NCI-H460 (cell line): ENCODE results near the gene SHISA7. TPM values are rescaled to one million over a fixed set of nuclear protein-coding genes. Genes with fewer than 3 reads are reported as not detected.
"Not testable (repeated sequence)": the region's sequence is repeated elsewhere in the genome, so short reads cannot be mapped to it uniquely, and the experiment has no call there.

Source experiments
- DNase-seq: peaks from one replicate; pipeline ENCODE4 v3.0.0-alpha.2; 2016; ENCODE audit warnings: low read depth; ENCODE audit errors: extremely low read depth
- total RNA-seq: library from RNA; depleted of rRNA; stranded (reverse); fragments of >200 nt; shearing (Covaris generic); gene quantifications from 2 replicates; pipeline ENCODE4 v1.2.3, GENCODE V29; 2014

SHISA7 gene
- total RNA-seq, 1 experiment from 2014 or later: not detected

DNA sequence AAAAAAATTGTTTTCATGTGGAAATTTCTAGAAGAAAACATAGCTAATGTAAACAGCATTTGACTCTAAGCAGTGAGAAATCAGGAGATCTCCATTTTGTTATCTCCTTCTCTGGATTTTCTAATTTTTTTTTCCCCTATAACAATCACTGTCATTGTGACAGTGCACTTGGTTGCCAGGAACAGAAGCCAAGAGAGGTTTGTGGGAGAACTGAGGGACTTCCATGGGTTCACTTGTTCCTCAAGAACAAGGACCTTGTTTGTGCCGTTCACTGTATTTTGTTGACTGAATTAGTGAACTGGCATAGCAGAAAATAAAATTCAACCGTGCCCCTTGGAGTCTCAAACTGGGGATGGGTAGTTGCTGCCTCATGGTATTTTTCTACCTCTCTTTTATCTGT lies 17.1 kb downstream of the SHISA7 start:
- DNase-seq: no peak

DNA sequence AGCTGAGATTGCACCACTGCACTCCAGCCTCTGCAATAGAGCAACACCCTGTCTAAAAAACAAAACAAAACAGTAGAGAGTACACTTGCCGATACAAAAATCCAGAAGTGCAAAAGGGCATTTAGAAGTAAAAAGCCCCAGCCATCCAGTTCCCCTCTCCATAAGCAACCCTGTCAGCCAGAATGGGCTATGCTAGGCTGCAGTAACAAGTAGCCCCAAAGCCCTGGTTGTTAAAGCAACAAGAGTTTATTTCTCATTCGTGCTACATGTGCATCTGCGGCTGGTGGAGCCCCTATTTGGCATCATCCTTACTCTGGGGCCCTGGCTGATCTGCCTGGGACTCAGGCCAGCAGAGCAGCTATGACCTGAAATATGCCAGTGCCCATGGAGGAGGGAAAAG lies 18.6 kb downstream of the SHISA7 start:
- DNase-seq: no peak

- DNase-seq: no peak
Measured at GRCh38 chr19:55423225-55424005, 19.7 kb downstream of the SHISA7 start.

DNA sequence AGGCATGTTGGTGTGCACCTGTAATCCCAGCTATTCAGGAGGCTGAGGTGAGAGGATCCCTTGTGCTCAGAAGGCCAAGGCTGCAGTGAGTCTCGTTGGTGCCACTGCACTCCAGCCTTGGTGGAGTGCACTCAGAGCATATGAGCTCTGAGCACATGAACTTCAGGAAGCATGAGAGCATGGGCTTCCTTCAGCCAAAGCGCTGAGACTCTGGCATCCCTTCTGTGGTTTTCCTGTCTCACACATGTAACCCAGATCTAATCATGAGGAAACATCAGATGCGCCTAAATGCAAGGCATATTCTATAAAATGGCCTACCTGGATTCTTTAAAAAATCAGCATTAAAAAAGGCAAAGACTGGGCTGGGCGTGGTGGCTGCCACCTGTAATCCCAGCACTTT lies 21.8 kb downstream of the SHISA7 start:
- not testable (repeated sequence) for DNase-seq

GRCh38 chr19:55419624-55420236 lies 23.4 kb downstream of the SHISA7 start:
- no peak for DNase-seq

- DNase-seq: no peak
Measured at GRCh38 chr19:55419103-55419502, 24.0 kb downstream of the SHISA7 start.

- DNase-seq: peak; percentile 65
Measured at GRCh38 chr19:55418185-55418584, 24.9 kb downstream of the SHISA7 start.

DNA sequence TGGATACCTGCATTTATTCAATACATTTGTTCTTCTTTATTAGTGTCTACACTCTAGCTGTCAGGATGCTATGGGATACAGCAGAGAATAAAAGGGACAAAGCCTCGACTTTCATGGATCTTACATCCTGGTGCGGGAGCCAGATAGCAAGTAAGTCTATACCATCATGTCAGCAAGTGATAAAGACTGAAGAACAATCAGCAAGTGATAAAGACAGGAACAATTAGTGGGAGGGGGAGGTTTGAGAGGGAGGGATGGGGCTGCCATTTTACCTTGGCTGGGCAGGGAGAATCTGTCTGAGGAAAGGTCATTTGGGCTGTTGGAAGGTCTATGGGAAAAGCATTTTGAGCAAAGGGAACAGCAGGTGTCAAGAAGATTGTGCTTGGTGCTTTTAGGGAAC lies 32.9 kb downstream of the SHISA7 start:
- DNase-seq: no peak

DNA sequence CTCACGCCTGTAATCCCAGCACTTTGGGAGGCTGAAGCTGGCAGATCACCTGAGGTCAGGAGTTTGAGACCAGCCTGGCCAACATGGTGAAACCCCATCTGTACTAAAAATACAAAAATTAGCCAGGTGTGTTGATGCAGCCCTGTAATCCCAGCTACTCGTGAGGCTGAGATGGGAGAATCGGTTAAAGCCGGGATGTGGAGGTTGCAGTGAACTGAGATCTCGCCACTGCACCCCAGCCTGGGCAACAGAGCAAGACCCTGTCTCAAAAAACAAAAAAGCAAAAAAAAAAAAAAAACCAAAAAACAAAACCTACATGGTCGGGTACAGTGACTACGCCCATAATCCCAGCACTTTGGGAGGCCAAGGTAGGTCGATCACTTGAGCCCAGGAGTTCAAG lies 33.9 kb downstream of the SHISA7 start:
- DNase-seq: not testable (repeated sequence)

- DNase-seq: no peak
Measured at GRCh38 chr19:55408533-55408872, 34.6 kb downstream of the SHISA7 start.

GRCh38 chr19:55407800-55408532 lies 35.1 kb downstream of the SHISA7 start:
- peak; percentile 96 for DNase-seq

DNA sequence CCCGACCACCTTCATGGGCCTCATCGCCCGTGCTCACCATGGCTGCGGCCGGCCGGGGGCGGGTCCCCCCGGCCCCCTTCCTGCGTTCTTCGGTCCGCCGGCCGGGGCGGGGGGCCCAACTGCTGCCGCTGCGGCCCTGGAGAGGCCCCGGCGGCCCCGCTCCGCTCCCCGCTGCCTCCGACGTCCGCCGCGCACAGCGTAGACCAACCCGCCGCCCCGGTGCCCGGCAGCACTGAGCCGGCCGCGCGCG lies 35.6 kb downstream of the SHISA7 start, which contains the start of gene UBE2S:
TSS of gene UBE2S (minus strand) at position 239 of the 250 bp plus-strand sequence. CDS start at position 40, 199 bp downstream.
- DNase-seq: not testable (repeated sequence)

DNA sequence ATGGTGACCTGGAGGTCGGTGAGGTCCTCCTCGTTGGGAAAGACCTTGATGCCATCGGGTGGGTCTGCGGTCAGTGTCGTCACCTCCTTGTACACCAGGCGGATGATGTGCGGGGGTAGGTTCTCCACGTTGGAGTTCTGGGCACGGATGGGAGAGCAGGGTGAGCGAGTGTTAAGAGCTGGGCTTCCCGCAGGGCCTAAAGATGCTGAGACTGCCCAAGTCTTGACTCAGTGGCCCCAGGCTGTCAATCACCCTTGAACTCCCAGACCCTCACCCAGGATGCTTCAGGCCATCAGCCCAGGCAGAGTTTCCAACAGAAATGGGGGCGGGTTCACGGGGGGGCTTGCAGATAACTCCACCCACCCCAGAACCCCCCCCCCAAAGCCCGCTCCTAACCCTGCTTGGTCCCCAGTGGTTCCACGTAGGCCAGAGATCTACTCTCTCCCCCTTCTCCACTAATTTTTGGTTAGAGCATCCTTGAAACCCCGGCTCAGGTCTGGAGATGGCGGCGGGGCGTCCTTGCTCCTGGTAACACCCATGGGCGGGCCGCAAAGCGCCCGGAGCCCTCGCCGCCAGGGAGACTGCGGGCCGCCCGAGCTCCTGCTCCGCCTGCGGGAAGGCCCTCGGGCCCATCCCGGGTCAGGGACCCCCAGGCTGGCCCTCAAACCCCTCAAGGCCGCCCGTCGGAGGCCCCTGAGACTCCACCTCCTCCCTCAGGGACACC lies 36.1 kb downstream of the SHISA7 start:
- DNase-seq: no peak

DNA sequence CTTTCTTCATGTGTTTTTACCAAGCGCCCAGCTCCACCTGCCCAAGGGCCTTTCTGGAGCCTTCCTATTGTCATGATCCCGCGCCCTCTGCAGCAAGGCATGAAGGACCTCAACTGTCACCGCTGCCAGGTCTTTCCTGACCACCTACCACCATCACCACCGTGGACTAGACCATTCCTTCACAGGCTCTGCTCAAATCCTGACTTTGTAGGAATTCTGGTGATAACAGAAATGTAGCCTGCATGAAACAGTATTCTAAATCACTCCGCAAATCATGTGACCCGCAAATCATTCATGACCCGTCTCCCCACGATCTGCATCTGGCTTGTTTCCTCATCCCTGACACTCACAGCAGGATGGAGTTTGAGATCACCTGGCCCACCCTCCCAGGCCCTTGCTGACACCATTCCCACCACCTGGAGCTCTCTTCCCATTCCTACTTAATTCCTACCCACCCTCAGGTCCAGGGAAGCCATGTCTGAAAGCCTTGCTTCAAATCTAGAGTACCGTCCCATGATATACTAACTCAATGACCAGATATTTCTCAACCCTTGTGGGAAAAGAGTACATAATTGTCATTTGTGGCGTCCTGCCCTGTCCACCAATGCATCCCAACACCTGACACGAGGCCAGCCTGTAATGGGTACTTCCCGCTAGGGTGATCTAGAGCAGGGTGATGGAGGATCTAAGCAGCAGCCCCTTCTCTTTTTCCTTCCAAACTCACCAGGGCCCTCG lies 36.8 kb downstream of the SHISA7 start:
- no peak for DNase-seq

DNA sequence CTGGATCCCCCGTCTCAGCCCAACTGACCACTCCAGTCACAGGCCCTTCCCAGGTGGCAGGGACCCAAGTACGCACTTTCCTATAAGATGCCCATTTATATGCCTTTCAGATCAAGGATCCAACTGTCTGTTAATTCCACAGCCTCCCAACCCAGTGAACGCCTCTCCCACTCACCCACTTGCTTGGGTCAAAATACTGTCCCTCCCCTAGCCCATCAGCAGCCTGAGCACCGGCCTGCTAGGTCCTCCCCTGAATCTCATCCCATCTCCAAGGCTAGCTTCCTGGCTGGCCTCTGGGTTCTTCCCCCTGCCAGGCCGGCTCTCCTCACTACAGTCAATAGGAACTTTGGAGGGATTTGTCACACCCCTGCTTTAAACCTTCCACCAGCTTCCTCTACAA lies 37.5 kb downstream of the SHISA7 start:
- no peak for DNase-seq

DNA sequence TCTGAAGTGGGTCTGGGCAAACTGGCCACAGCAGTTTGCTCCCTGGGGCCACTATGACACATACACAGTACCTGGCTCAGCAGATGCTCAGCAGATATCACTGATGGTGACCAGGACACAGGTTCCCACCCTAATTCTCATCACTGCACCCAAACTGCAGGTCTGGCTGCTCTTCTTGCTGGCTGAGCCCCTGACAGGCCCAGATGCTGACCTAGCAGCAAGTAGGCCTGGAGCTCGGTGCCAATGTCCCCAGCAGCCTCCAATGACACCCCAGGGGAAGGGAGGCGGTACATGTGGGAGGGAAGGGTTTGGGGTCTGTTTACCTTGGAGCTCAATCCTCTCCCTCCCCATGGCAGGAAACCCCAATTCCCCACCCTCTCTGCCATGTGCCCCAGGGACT lies 40.6 kb downstream of the SHISA7 start:
- DNase-seq: no peak

GRCh38 chr19:55401390-55401789 lies 41.7 kb downstream of the SHISA7 start:
- DNase-seq: not testable (repeated sequence)

GRCh38 chr19:55400281-55401087 lies 42.6 kb downstream of the SHISA7 start:
- no peak for DNase-seq

- no peak for DNase-seq
Measured at GRCh38 chr19:55398200-55398925, 44.7 kb downstream of the SHISA7 start.
